Endodermal cell (in vitro differentiated cells): Measurements from ENCODE around the gene PIF1. TPM values are rescaled to one million over a fixed set of nuclear protein-coding genes. Genes with fewer than 3 reads are reported as not detected.

Experiments used
- DNase-seq: peaks from one replicate; pipeline ENCODE4 v3.0.0-alpha.2; 2017
- H3K27ac ChIP-seq: 2 replicates; pipeline ENCODE4 v1.5.1; 2013; ENCODE audit warnings: mild to moderate bottlenecking, low read depth, low read length, moderate library complexity
- H3K27me3 ChIP-seq: 2 replicates; pipeline ENCODE4 v1.6.1; 2013; ENCODE audit warnings: mild to moderate bottlenecking, low read length, moderate library complexity; ENCODE audit not compliant: insufficient read depth, control insufficient read depth, poor library complexity, severe bottlenecking
- H3K36me3 ChIP-seq: 2 replicates; pipeline ENCODE4 v1.7.0; 2013; ENCODE audit warnings: mild to moderate bottlenecking, low read length, moderate library complexity; ENCODE audit not compliant: control insufficient read depth, insufficient read depth
- H3K4me1 ChIP-seq: one replicate; pipeline ENCODE4 v1.7.0; 2013; ENCODE audit warnings: low read length; ENCODE audit not compliant: control insufficient read depth, insufficient read depth
- H3K4me3 ChIP-seq: 2 replicates; pipeline ENCODE4 v1.5.1; 2013; ENCODE audit warnings: mild to moderate bottlenecking, low read length, moderate library complexity
- H3K9ac ChIP-seq: 2 replicates; pipeline ENCODE4 v1.6.1; 2013; ENCODE audit warnings: mild to moderate bottlenecking, low read length, moderate library complexity; ENCODE audit not compliant: poor library complexity, severe bottlenecking; ENCODE audit errors: extremely low read depth
- H3K9me3 ChIP-seq: 2 replicates; pipeline ENCODE4 v1.6.1; 2013; ENCODE audit warnings: mild to moderate bottlenecking, low read length, moderate library complexity; ENCODE audit not compliant: control insufficient read depth
- H3K27ac Mint-ChIP-seq: 2 replicates; pipeline ENCODE4 v1.8.0; 2020; ENCODE audit warnings: mixed read lengths
- H3K27me3 Mint-ChIP-seq: 2 replicates; pipeline ENCODE4 v1.8.0; 2021; ENCODE audit warnings: mild to moderate bottlenecking, mixed read lengths; ENCODE audit not compliant: insufficient read depth
- H3K36me3 Mint-ChIP-seq: 2 replicates; pipeline ENCODE4 v1.8.0; 2020; ENCODE audit warnings: low read depth, mixed read lengths
- H3K4me1 Mint-ChIP-seq: 2 replicates; pipeline ENCODE4 v1.8.0; 2020; ENCODE audit warnings: mixed read lengths
- H3K4me3 Mint-ChIP-seq: 2 replicates; pipeline ENCODE4 v1.8.0; 2020; ENCODE audit warnings: mild to moderate bottlenecking, moderate library complexity, mixed read lengths
- H3K9me3 Mint-ChIP-seq: 2 replicates; pipeline ENCODE4 v1.8.0; 2020; ENCODE audit warnings: mild to moderate bottlenecking, mixed read lengths
- WGBS, 2 experiments: methylation state at CpG; one replicate each; pipeline versions ENCODE4 v1.1.5 to v1.1.7; 2013; ENCODE audit warnings: missing lambda C conversion rate in 2 of 2, mixed read lengths in 1 of 2; ENCODE audit not compliant: insufficient coverage in 1 of 2, insufficient read length in 1 of 2; 5-methylcytosine and 5-hydroxymethylcytosine counted together
- total RNA-seq, 2 donors: library from RNA; stranded (reverse); fragmentation: NEBNext Ultra II Directional in 1 of 2; extraction: Animal tissue kit (Norgen Biotek cat#: 25700) in 1 of 2; gene quantifications; 2 replicates in 1 of 2; 3 replicates in 1 of 2; pipeline ENCODE4 v1.2.1, GENCODE V29; 2021
- TF ChIP-seq, protein P1 (sequence below): fragments of 200-600 bp; sonication (generic); conservative IDR thresholded peaks from 2 replicates; pipeline ENCODE4 v1.5.0; 2021; ENCODE audit warnings: antibody characterized with exemption, mild to moderate bottlenecking

The PIF1 gene
- total RNA-seq, 2 donors from 2014 or later: 60.7 to 64.6 TPM

DNA sequence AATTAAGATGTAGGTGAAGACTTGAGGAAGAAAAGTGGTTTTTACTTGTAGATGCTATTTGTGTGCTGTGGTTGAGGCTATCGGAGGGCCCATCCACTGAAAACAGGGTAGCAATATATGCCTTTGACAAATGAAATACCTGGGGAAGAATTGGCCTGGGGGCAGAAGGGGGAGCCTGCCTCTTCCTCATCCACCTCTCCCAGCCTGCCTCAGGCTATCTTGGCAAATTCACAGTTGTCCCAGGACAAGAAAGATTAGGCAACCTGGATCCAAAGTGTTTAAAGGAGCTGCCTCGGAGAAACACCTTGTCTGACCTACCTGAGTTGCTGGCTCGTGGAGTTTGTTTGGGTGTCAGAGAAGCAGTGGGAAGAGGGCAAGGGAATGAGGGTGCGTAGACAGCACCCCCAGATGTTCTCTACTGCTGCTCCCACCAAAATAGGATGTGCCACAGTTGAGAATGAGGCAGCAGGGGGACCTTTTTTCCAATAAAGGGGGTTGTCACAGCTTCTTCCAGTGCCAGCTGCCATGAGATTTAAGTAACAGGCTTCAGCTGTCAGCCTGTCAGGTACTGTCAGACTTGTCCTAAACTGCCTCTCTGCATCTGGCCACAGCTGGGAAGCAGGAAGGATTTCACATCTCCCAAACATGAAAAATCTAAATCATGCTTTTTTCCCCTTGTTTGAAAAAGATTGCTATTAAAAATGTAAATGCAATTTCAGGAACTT lies 25.5 kb upstream of the PIF1 start:
- no peaks in the 10 kb centered on the region for H3K27me3 Mint-ChIP-seq
- H3K9me3 Mint-ChIP-seq: no peaks in the 10 kb centered on the region
- Histone ChIP-seq H3K9me3 (no peaks in the 10 kb centered on the region), H3K9ac (no peak overlapping the region), H3K27ac (no peak overlapping the region), H3K4me1 (no peaks in the 10 kb centered on the region), H3K4me3 (no peak overlapping the region), H3K36me3 (peaks cover 29% of the 10 kb centered on the region), H3K27me3 (no peaks in the 10 kb centered on the region)
- no peak for DNase-seq
- H3K4me3 Mint-ChIP-seq: no peak overlapping the region
- H3K27ac Mint-ChIP-seq: peak overlapping the region; percentile 64
- H3K4me1 Mint-ChIP-seq: peaks cover 8% of the 10 kb centered on the region
- H3K36me3 Mint-ChIP-seq: peaks cover 41% of the 10 kb centered on the region
- WGBS, 2 experiments: 89 to 96% methylated on average over 3 to 4 of the region's 4 CpGs
- TF ChIP-seq, protein P1, sequence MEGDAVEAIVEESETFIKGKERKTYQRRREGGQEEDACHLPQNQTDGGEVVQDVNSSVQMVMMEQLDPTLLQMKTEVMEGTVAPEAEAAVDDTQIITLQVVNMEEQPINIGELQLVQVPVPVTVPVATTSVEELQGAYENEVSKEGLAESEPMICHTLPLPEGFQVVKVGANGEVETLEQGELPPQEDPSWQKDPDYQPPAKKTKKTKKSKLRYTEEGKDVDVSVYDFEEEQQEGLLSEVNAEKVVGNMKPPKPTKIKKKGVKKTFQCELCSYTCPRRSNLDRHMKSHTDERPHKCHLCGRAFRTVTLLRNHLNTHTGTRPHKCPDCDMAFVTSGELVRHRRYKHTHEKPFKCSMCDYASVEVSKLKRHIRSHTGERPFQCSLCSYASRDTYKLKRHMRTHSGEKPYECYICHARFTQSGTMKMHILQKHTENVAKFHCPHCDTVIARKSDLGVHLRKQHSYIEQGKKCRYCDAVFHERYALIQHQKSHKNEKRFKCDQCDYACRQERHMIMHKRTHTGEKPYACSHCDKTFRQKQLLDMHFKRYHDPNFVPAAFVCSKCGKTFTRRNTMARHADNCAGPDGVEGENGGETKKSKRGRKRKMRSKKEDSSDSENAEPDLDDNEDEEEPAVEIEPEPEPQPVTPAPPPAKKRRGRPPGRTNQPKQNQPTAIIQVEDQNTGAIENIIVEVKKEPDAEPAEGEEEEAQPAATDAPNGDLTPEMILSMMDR: no peak

DNA sequence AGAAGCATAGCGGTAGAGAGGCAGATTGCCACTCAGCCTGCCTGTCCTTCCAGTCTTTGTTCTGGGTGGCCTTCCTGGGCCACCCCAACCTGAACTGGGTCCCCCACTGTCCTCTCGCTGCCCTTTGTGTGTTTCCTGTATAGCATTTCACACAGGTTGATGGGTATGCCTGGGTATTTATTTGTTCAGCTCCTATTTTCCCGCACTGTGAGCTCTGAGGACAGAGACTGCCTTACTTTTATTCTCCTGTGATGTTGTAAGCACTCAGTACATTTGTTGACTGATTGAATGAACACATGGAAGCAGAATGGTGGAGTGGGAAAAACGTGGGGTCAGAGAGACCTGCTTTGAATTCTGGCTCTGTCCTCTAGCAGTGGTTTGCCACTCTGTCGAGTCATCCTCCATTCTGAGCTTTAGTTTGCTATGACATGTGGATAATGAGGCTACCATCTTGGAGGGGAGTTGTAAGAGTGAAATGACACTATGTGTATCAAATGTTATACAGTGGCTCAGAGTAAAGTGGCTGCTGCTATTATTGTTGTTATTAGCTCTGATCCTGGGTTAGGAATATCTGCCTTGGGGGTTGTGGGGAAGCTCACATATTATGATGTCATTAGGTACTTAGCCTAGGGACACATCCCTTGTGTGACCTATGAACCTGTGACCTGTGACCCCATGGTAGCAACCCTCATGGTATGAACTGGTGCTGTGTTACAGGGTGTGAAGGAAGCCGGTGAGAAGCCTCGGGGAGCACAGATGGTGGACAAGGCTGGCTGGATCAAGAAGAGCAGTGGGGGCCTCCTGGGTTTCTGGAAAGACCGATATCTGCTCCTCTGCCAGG lies 22.6 kb upstream of the PIF1 start:
- Histone ChIP-seq H3K36me3 (peaks cover 17% of the 10 kb centered on the region), H3K4me1 (peaks cover 3% of the 10 kb centered on the region), H3K27me3 (no peaks in the 10 kb centered on the region), H3K27ac (no peak overlapping the region), H3K9ac (no peak overlapping the region), H3K9me3 (no peaks in the 10 kb centered on the region), H3K4me3 (no peak overlapping the region)
- WGBS, 2 experiments: 92 to 95% methylated on average over 6 to 8 of the region's 8 CpGs
- no peaks in the 10 kb centered on the region for H3K9me3 Mint-ChIP-seq
- DNase-seq: no peak
- no peak overlapping the region for H3K4me3 Mint-ChIP-seq
- no peaks in the 10 kb centered on the region for H3K27me3 Mint-ChIP-seq
- TF ChIP-seq, protein P1: no peak
- peaks cover 24% of the 10 kb centered on the region for H3K36me3 Mint-ChIP-seq
- H3K27ac Mint-ChIP-seq: no peak overlapping the region
- H3K4me1 Mint-ChIP-seq: peaks cover 21% of the 10 kb centered on the region

DNA sequence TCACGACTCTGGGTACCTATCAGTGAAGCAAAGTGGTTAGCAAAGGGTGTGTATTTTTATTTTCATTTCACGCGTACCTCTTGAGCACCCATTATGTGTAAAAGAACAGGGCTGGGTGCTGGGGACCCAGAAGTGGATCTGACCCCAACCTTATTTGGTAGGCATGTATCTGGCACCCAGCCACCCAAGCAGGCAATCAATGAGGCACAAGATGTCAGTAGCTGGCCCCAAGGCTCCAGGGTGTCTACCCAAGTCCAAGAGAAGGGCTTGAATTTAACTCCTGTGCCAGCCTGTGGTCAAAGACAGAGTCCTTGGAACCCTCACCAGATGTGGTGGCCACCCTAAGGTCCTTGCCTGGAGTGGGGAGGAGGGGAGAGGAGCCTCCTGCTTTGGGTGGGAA lies 22.0 kb upstream of the PIF1 start:
- no peaks in the 10 kb centered on the region for H3K27me3 Mint-ChIP-seq
- no peak overlapping the region for H3K27ac Mint-ChIP-seq
- TF ChIP-seq, protein P1: no peak
- 96 to 100% methylated on average over 2 to 3 of the region's 3 CpGs for WGBS, 2 experiments
- no peaks in the 10 kb centered on the region for H3K9me3 Mint-ChIP-seq
- no peak overlapping the region for H3K27ac ChIP-seq
- H3K9ac ChIP-seq: no peak overlapping the region
- H3K27me3 ChIP-seq: no peaks in the 10 kb centered on the region
- H3K36me3 Mint-ChIP-seq: peaks cover 24% of the 10 kb centered on the region
- peaks cover 17% of the 10 kb centered on the region for H3K36me3 ChIP-seq
- H3K4me3 ChIP-seq: no peak overlapping the region
- H3K4me1 ChIP-seq: peaks cover 3% of the 10 kb centered on the region
- DNase-seq: no peak
- H3K4me3 Mint-ChIP-seq: no peak overlapping the region
- no peaks in the 10 kb centered on the region for H3K9me3 ChIP-seq
- peaks cover 27% of the 10 kb centered on the region for H3K4me1 Mint-ChIP-seq
